ENCODE results near the gene OR10H4. TPM values are rescaled to one million over a fixed set of nuclear protein-coding genes. Genes with fewer than 3 reads are reported as not detected.

OR10H4 gene
- total and polyA plus RNA-seq, 2 of the 13 experiments (the other 11 are each of a cell fraction or from before 2014, with no cell fraction given): not detected

DNA sequence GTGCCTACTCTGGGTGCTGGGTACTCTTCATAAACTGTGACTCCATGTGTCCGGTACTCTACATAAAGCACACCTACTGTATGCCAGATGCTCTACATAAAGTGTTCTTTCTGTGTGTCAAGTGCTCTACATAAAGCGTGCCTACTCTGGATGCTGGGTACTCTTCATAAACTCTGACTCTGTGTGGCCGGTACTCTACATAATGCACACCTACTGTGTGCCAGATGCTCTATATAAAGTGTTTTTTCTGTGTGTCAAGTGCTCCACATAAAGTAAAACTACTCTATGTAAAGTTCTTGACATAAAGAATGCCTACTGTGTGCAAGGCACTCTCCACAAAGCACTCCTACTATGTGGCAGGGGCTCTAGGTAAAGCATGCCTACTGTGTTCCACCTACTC is 12.6 kb upstream of the OR10H4 start:
- TF ChIP-seq ZKSCAN1 (IDR thresholded peaks at IDR 0.05; ENCODE audit: low read length) (peak; percentile 64), KDM4B (CRISPR knock-in tag; IDR thresholded peaks at IDR 0.05) (no peak)
- intact Hi-C loops (cut with micrococcal nuclease; ENCODE audit: unreplicated experiment): no loop called here
- WGBS (ENCODE audit: low lambda C conversion rate): 79% methylated on average over 3 of the region's 3 CpGs
- ChIA-PET POLR2A (no interaction called here), CTCF (ENCODE audit: low intra/inter-chr PET ratio, low total read pairs) (no interaction called here)
- no peaks in the 10 kb centered on the region for H3K79me2 ChIP-seq (ENCODE audit: insufficient read depth, low read length)
- H3K9me3 ChIP-seq (ENCODE audit: low read length): no peaks in the 10 kb centered on the region
- H3K36me3 ChIP-seq (replicated peaks in 1 of 2; ENCODE audit: control insufficient read depth in 1 of 2, insufficient read depth in 2 of 2, low read length in 2 of 2): no peaks in the 10 kb centered on the region
- no peak overlapping the region for H3K4me3 ChIP-seq (replicated peaks in 1 of 3; ENCODE audit: insufficient read depth in 1 of 3, low read depth in 2 of 3, low read length in 3 of 3)
- in situ Hi-C loops (cut with HindIII; ENCODE audit: extremely low pct_ligation_motif_present, low pct_unique_long_range_greater_than_20kb): no loop called here
- ATAC-seq (no peak), FAIRE-seq (no peak), DNase-seq (ENCODE audit: low spot score) (no peak)
- H3K4me2 ChIP-seq (ENCODE audit: low read depth, low read length): no peak overlapping the region
- peaks cover 14% of the 10 kb centered on the region for H3K4me1 ChIP-seq (ENCODE audit: insufficient read depth, low read length)
- no peaks in the 10 kb centered on the region for H3K27me3 ChIP-seq (ENCODE audit: control insufficient read depth in 1 of 2, insufficient read depth in 2 of 2, low read length in 2 of 2)
- no peak overlapping the region for H3K9ac ChIP-seq (ENCODE audit: insufficient read depth, low read depth, low read length)
- H4K20me1 ChIP-seq (ENCODE audit: insufficient read depth, low read length): no peaks in the 10 kb centered on the region
- no peak overlapping the region for H3K27ac ChIP-seq (ENCODE audit: extremely low read length, insufficient read depth, low read length)
- BruUV-seq (replicated peaks): no TSS peak
- no peak overlapping the region for H2AFZ ChIP-seq (ENCODE audit: low read length)

DNA sequence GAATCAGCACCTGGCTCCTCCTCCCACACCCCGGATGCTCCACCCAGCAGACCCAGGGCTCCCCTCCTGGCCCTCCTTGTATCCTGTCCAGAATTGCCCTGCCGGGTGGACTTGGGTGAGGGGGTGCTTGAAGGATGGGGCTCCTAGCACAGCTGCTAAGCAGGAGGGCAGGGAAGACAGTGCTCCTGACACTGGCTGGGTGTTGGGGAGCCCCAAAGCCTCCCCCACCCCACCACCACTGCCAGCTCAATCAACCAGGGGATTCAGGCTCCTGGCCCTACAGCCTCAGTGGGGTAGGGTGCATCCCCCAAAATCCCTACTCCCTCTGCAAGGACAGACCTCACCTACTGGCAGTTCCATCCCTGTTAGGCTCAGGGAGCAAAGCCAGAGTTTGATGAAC is 11.9 kb upstream of the OR10H4 start:
- no peak overlapping the region for H3K4me3 ChIP-seq (replicated peaks in 1 of 3; ENCODE audit: insufficient read depth in 1 of 3, low read depth in 2 of 3, low read length in 3 of 3)
- POLR2A ChIA-PET: no interaction called here
- no TSS peak for BruUV-seq (replicated peaks)
- 74% methylated on average over 2 of the region's 2 CpGs for WGBS (ENCODE audit: low lambda C conversion rate)
- H3K36me3 ChIP-seq (replicated peaks in 1 of 2; ENCODE audit: control insufficient read depth in 1 of 2, insufficient read depth in 2 of 2, low read length in 2 of 2): no peaks in the 10 kb centered on the region
- CTCF ChIA-PET (ENCODE audit: low intra/inter-chr PET ratio, low total read pairs): no interaction called here
- H3K9me3 ChIP-seq (ENCODE audit: low read length): no peaks in the 10 kb centered on the region
- H3K4me2 ChIP-seq (ENCODE audit: low read depth, low read length): no peak overlapping the region
- no peaks in the 10 kb centered on the region for H4K20me1 ChIP-seq (ENCODE audit: insufficient read depth, low read length)
- H3K27ac ChIP-seq (ENCODE audit: extremely low read length, insufficient read depth, low read length): no peak overlapping the region
- H3K9ac ChIP-seq (ENCODE audit: insufficient read depth, low read depth, low read length): no peak overlapping the region
- H3K79me2 ChIP-seq (ENCODE audit: insufficient read depth, low read length): no peaks in the 10 kb centered on the region
- ATAC-seq: no peak
- H3K4me1 ChIP-seq (ENCODE audit: insufficient read depth, low read length): peaks cover 12% of the 10 kb centered on the region
- no peak for FAIRE-seq
- intact Hi-C loops (cut with micrococcal nuclease; ENCODE audit: unreplicated experiment): no loop called here
- H2AFZ ChIP-seq (ENCODE audit: low read length): no peak overlapping the region
- DNase-seq (ENCODE audit: low spot score): no peak
- no peaks in the 10 kb centered on the region for H3K27me3 ChIP-seq (ENCODE audit: control insufficient read depth in 1 of 2, insufficient read depth in 2 of 2, low read length in 2 of 2)
- in situ Hi-C loops (cut with HindIII; ENCODE audit: extremely low pct_ligation_motif_present, low pct_unique_long_range_greater_than_20kb): no loop called here
- no peak for TF ChIP-seq TOPORS (CRISPR knock-in tag; IDR thresholded peaks at IDR 0.05)
- TF ChIP-seq KMT2B (CRISPR knock-in tag; IDR thresholded peaks at IDR 0.05): no peak
- TF ChIP-seq, protein P1, sequence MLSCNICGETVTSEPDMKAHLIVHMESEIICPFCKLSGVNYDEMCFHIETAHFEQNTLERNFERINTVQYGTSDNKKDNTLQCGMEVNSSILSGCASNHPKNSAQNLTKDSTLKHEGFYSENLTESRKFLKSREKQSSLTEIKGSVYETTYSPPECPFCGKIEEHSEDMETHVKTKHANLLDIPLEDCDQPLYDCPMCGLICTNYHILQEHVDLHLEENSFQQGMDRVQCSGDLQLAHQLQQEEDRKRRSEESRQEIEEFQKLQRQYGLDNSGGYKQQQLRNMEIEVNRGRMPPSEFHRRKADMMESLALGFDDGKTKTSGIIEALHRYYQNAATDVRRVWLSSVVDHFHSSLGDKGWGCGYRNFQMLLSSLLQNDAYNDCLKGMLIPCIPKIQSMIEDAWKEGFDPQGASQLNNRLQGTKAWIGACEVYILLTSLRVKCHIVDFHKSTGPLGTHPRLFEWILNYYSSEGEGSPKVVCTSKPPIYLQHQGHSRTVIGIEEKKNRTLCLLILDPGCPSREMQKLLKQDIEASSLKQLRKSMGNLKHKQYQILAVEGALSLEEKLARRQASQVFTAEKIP (CRISPR knock-in tag; IDR thresholded peaks at IDR 0.05; ENCODE audit: borderline replicate concordance): no peak
- TF ChIP-seq, protein P2, sequence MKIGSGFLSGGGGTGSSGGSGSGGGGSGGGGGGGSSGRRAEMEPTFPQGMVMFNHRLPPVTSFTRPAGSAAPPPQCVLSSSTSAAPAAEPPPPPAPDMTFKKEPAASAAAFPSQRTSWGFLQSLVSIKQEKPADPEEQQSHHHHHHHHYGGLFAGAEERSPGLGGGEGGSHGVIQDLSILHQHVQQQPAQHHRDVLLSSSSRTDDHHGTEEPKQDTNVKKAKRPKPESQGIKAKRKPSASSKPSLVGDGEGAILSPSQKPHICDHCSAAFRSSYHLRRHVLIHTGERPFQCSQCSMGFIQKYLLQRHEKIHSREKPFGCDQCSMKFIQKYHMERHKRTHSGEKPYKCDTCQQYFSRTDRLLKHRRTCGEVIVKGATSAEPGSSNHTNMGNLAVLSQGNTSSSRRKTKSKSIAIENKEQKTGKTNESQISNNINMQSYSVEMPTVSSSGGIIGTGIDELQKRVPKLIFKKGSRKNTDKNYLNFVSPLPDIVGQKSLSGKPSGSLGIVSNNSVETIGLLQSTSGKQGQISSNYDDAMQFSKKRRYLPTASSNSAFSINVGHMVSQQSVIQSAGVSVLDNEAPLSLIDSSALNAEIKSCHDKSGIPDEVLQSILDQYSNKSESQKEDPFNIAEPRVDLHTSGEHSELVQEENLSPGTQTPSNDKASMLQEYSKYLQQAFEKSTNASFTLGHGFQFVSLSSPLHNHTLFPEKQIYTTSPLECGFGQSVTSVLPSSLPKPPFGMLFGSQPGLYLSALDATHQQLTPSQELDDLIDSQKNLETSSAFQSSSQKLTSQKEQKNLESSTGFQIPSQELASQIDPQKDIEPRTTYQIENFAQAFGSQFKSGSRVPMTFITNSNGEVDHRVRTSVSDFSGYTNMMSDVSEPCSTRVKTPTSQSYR (CRISPR knock-in tag; IDR thresholded peaks at IDR 0.05; ENCODE audit: borderline replicate concordance): no peak
- TF ChIP-seq DR1 (CRISPR knock-in tag; IDR thresholded peaks at IDR 0.05): no peak
- TF ChIP-seq, protein P3, sequence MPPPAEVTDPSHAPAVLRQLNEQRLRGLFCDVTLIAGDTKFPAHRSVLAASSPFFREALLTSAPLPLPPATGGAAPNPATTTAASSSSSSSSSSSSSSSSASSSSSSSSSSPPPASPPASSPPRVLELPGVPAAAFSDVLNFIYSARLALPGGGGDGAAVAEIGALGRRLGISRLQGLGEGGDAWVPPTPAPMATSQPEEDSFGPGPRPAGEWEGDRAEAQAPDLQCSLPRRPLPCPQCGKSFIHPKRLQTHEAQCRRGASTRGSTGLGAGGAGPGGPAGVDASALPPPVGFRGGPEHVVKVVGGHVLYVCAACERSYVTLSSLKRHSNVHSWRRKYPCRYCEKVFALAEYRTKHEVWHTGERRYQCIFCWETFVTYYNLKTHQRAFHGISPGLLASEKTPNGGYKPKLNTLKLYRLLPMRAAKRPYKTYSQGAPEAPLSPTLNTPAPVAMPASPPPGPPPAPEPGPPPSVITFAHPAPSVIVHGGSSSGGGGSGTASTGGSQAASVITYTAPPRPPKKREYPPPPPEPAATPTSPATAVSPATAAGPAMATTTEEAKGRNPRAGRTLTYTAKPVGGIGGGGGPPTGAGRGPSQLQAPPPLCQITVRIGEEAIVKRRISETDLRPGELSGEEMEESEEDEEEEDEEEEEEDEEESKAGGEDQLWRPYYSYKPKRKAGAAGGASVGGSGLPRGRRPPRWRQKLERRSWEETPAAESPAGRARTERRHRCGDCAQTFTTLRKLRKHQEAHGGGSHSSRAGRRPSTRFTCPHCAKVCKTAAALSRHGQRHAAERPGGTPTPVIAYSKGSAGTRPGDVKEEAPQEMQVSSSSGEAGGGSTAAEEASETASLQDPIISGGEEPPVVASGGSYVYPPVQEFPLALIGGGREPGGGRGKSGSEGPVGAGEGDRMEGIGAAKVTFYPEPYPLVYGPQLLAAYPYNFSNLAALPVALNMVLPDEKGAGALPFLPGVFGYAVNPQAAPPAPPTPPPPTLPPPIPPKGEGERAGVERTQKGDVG (CRISPR knock-in tag; IDR thresholded peaks at IDR 0.05; ENCODE audit: borderline replicate concordance): no peak
- TF ChIP-seq ZNF567 (CRISPR knock-in tag; IDR thresholded peaks at IDR 0.05; ENCODE audit: borderline replicate concordance): no peak
- no peak for TF ChIP-seq HNRNPH1 (optimal IDR thresholded peaks at IDR 0.05; ENCODE audit: low read depth, low read length)
- no peak for TF ChIP-seq MIER2 (CRISPR knock-in tag; IDR thresholded peaks at IDR 0.05)
- TF ChIP-seq, protein P4, sequence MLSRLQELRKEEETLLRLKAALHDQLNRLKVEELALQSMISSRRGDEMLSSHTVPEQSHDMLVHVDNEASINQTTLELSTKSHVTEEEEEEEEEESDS (CRISPR knock-in tag; IDR thresholded peaks at IDR 0.05; ENCODE audit: borderline replicate concordance): no peak

All from HepG2 (cell line).